ENCODE measurements around the gene TPP1.

TPP1 gene

GRCh38 chr11:6586434-6587359, 32.5 kb downstream of the TPP1 start:
- no peak for FAIRE-seq

- FAIRE-seq: no peak
Measured at GRCh38 chr11:6584528-6584927, 34.7 kb downstream of the TPP1 start.

GRCh38 chr11:6583584-6583983, 35.6 kb downstream of the TPP1 start:
- no peak for FAIRE-seq

- FAIRE-seq: no peak
Measured at GRCh38 chr11:6579681-6580080, 39.5 kb downstream of the TPP1 start.

GRCh38 chr11:6578134-6578533, 41.1 kb downstream of the TPP1 start:
- no peak for FAIRE-seq

- no peak for FAIRE-seq
Measured at GRCh38 chr11:6576471-6577373, 42.5 kb downstream of the TPP1 start.

GRCh38 chr11:6574816-6575715, 44.2 kb downstream of the TPP1 start:
- FAIRE-seq: no peak

- no peak for FAIRE-seq
Measured at GRCh38 chr11:6572215-6572614, 47.0 kb downstream of the TPP1 start.

- no peak for FAIRE-seq
Measured at GRCh38 chr11:6571434-6572008, 47.7 kb downstream of the TPP1 start.

GRCh38 chr11:6570691-6571427, 48.4 kb downstream of the TPP1 start:
- no peak for FAIRE-seq

- FAIRE-seq: no peak
Measured at GRCh38 chr11:6569706-6570105, 49.5 kb downstream of the TPP1 start.

- FAIRE-seq: no peak
Measured at GRCh38 chr11:6568191-6568918, 50.9 kb downstream of the TPP1 start.

GRCh38 chr11:6567371-6567745, 51.9 kb downstream of the TPP1 start:
- no peak for FAIRE-seq

GRCh38 chr11:6566704-6567370, 52.4 kb downstream of the TPP1 start:
- no peak for FAIRE-seq

GRCh38 chr11:6565988-6566703, 53.1 kb downstream of the TPP1 start:
- FAIRE-seq: no peak

GRCh38 chr11:6565325-6565724, 53.9 kb downstream of the TPP1 start:
- no peak for FAIRE-seq

GRCh38 chr11:6563667-6564066, 55.6 kb downstream of the TPP1 start:
- no peak for FAIRE-seq

GRCh38 chr11:6563121-6563619, 56.1 kb downstream of the TPP1 start:
- no peak for FAIRE-seq

All from G401.6 (cell line).